Chondrocyte (in vitro differentiated cells): ENCODE data around the gene KLHDC1. TPM values are rescaled to one million over a fixed set of nuclear protein-coding genes. Genes with fewer than 3 reads are reported as not detected.

Experiments
- DNase-seq: peaks from one replicate; pipeline ENCODE4 v3.0.0; 2021; ENCODE audit warnings: mixed read lengths, low spot score
- H3K27ac Mint-ChIP-seq: one replicate; pipeline ENCODE4 v1.8.0; 2021; ENCODE audit warnings: mild to moderate bottlenecking, moderate library complexity, mixed read lengths; ENCODE audit not compliant: unreplicated experiment
- H3K27me3 Mint-ChIP-seq: 2 replicates; pipeline ENCODE4 v1.8.0; 2021; ENCODE audit warnings: low read depth, mixed read lengths
- H3K36me3 Mint-ChIP-seq: 2 replicates; pipeline ENCODE4 v1.8.0; 2021; ENCODE audit warnings: low read depth, mixed read lengths
- H3K4me1 Mint-ChIP-seq: 2 replicates; pipeline ENCODE4 v1.8.0; 2021; ENCODE audit warnings: low read depth, mild to moderate bottlenecking, mixed read lengths
- H3K4me3 Mint-ChIP-seq: one replicate; pipeline ENCODE4 v1.8.0; 2021; ENCODE audit warnings: mild to moderate bottlenecking, moderate library complexity, mixed read lengths; ENCODE audit not compliant: unreplicated experiment
- H3K9me3 Mint-ChIP-seq: 2 replicates; pipeline ENCODE4 v1.8.0; 2021; ENCODE audit warnings: low read depth, mixed read lengths
- total RNA-seq: library from RNA; stranded (reverse); gene quantifications from 3 replicates; pipeline ENCODE4 v1.2.1, GENCODE V29; 2021
- TF ChIP-seq, protein P1 (sequence below): fragments of 200-600 bp; sonication (generic); IDR thresholded peaks from 2 replicates; pipeline ENCODE4 v1.5.0; 2021; ENCODE audit warnings: antibody characterized with exemption, mild to moderate bottlenecking, moderate library complexity

KLHDC1 gene
- total RNA-seq, 1 donor from 2014 or later, result 4.5 TPM

GRCh38 chr14:49670475-49670874 lies 22.4 kb upstream of the KLHDC1 start:
- DNase-seq, result no peak
- H3K9me3 Mint-ChIP-seq, result no peaks in the 10 kb centered on the region
- H3K36me3 Mint-ChIP-seq, result peaks cover 2% of the 10 kb centered on the region
- TF ChIP-seq, protein P1, sequence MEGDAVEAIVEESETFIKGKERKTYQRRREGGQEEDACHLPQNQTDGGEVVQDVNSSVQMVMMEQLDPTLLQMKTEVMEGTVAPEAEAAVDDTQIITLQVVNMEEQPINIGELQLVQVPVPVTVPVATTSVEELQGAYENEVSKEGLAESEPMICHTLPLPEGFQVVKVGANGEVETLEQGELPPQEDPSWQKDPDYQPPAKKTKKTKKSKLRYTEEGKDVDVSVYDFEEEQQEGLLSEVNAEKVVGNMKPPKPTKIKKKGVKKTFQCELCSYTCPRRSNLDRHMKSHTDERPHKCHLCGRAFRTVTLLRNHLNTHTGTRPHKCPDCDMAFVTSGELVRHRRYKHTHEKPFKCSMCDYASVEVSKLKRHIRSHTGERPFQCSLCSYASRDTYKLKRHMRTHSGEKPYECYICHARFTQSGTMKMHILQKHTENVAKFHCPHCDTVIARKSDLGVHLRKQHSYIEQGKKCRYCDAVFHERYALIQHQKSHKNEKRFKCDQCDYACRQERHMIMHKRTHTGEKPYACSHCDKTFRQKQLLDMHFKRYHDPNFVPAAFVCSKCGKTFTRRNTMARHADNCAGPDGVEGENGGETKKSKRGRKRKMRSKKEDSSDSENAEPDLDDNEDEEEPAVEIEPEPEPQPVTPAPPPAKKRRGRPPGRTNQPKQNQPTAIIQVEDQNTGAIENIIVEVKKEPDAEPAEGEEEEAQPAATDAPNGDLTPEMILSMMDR, result no peak
- H3K4me3 Mint-ChIP-seq, result no peak overlapping the region
- H3K4me1 Mint-ChIP-seq, result no peaks in the 10 kb centered on the region
- H3K27me3 Mint-ChIP-seq, result no peaks in the 10 kb centered on the region
- H3K27ac Mint-ChIP-seq, result no peak overlapping the region

DNA sequence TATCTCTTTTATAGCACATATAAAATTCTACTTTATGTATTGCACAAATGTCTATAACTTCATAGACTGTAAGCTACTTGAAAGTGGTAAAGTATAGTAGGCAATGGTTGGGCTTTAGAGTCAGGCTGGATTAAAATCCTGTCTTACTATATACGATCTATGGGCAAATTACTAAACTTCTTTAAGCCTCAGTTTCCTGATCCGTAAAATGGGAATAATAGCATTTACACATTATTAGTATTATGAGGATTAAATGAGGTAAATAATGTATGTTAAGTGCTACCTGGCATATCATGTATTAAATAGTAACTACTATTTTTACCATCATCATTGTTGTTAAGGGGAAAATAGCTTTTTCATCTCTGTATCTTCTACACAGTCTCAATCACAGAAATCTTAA lies 19.3 kb upstream of the KLHDC1 start:
- Mint-ChIP-seq H3K4me1 (no peaks in the 10 kb centered on the region), H3K36me3 (peaks cover 2% of the 10 kb centered on the region), H3K27me3 (no peaks in the 10 kb centered on the region), H3K9me3 (no peaks in the 10 kb centered on the region), H3K4me3 (no peak overlapping the region), H3K27ac (no peak overlapping the region)
- no peak for DNase-seq
- TF ChIP-seq, protein P1, result no peak

DNA sequence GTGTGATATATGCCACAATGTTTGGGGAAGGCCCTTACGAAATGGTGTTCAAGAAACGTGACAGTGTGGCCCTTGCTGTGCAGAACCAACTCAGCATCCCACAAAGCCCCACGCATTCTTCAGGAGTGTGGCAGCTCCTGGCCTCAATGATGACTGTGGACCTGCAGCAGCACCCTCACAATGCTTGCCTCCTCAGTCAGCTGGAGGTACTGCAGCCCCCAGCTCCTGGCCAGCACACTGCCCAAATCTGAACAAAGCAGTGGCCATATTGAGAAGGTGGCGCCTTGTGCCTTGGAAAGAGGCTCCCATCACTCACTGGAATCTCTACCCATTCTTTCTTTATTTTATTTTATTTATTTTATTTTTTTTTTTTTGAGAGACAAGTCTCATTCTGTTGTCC lies 15.3 kb upstream of the KLHDC1 start:
- TF ChIP-seq, protein P1, result peak; percentile 13
- no peak for DNase-seq
- Mint-ChIP-seq H3K36me3 (peaks cover 1% of the 10 kb centered on the region), H3K4me3 (no peak overlapping the region), H3K27ac (no peak overlapping the region), H3K4me1 (no peaks in the 10 kb centered on the region), H3K27me3 (no peaks in the 10 kb centered on the region), H3K9me3 (no peaks in the 10 kb centered on the region)

GRCh38 chr14:49679271-49679670 lies 13.6 kb upstream of the KLHDC1 start:
- TF ChIP-seq, protein P1, result no peak
- no peak for DNase-seq
- H3K36me3 Mint-ChIP-seq, result no peaks in the 10 kb centered on the region

DNA sequence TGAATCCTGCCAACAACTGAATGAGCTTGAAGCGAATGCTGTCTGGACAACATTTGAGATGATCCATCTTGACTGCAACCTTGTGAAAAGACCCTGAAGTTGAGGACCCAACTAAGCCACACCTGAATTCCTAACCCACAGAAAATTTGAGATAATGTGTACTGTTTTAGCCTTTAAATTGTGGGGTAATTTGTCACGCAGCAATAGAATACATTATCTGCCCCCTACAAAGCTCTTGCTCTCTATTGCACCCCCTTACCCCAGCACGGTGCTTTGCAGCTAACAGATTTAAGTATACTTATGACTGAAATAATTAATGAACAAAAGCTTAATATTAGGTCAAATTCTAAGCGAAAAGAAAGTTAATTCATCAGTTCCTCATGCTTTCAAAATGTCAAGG lies 6.5 kb upstream of the KLHDC1 start:
- no peaks in the 10 kb centered on the region for H3K27me3 Mint-ChIP-seq
- H3K9me3 Mint-ChIP-seq, result no peaks in the 10 kb centered on the region
- no peak overlapping the region for H3K27ac Mint-ChIP-seq
- no peaks in the 10 kb centered on the region for H3K36me3 Mint-ChIP-seq
- TF ChIP-seq, protein P1, result no peak
- no peak overlapping the region for H3K4me3 Mint-ChIP-seq
- H3K4me1 Mint-ChIP-seq, result peaks cover 19% of the 10 kb centered on the region
- no peak for DNase-seq

More at GRCh38 chr14:49679271-49679670, 13.6 kb upstream of the KLHDC1 start:
- Mint-ChIP-seq H3K4me3 (no peak overlapping the region), H3K9me3 (no peaks in the 10 kb centered on the region), H3K27me3 (no peaks in the 10 kb centered on the region), H3K27ac (no peak overlapping the region), H3K4me1 (no peaks in the 10 kb centered on the region)
